Measurements from ENCODE around the gene LHFPL6.
A peak's percentile ranks its signal among the peaks of the same experiment; 100 is the strongest.

The LHFPL6 gene

GRCh38 chr13:39461685-39462266 lies 141.2 kb downstream of the LHFPL6 start:
- H3K36me3 ChIP-seq (ENCODE audit: control insufficient read depth in 1 of 2, insufficient read depth in 2 of 2, low read length in 2 of 2), result no peaks in the 10 kb centered on the region

DNA sequence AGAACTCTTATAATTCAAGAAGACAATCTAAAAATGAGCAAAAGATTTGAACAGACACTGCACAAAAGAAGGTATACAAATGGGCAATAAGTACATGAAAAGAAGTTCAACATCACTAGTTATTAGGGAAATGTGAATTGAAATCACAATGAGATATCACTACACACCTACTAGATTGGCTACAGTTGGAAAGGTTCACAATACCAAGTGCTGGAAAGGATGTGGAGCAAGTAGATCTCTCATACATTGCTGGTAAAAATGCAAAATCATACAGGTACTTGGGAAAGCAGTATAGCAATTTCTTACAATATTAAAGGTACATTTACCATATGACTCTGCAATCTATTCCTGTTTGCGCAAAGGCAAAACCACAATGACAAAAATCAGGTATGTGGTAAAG lies 145.7 kb downstream of the LHFPL6 start:
- H4K91ac ChIP-seq (ENCODE audit: low read depth, low read length), result no peak overlapping the region
- H3K4me1 ChIP-seq (ENCODE audit: control insufficient read depth in 1 of 2, insufficient read depth in 2 of 2, low read length in 2 of 2), result peaks cover 9 to 11% of the 10 kb centered on the region in 2 experiments
- H2BK12ac ChIP-seq (ENCODE audit: low read length), result no peak overlapping the region
- no peak overlapping the region for H3K18ac ChIP-seq (ENCODE audit: low read length)
- H3K27ac ChIP-seq (ENCODE audit: low read depth, low read length), result no peak overlapping the region
- H2BK5ac ChIP-seq (ENCODE audit: low read depth, low read length, poor library complexity), result no peak overlapping the region
- H3K9me3 ChIP-seq (ENCODE audit: insufficient read depth, low read depth, low read length), result no peaks in the 10 kb centered on the region
- H3K79me1 ChIP-seq (ENCODE audit: low read length), result peaks cover 7% of the 10 kb centered on the region
- no peak for DNase-seq
- no peak overlapping the region for H3K9ac ChIP-seq (ENCODE audit: low read length)
- no peaks in the 10 kb centered on the region for H3K36me3 ChIP-seq (ENCODE audit: control insufficient read depth in 1 of 2, insufficient read depth in 2 of 2, low read length in 2 of 2)
- no peak overlapping the region for H2BK120ac ChIP-seq (ENCODE audit: insufficient read depth, low read length, poor library complexity)
- no peak overlapping the region for H2AFZ ChIP-seq (ENCODE audit: insufficient read depth, low read length, poor library complexity)
- no peak overlapping the region for H2AK5ac ChIP-seq (ENCODE audit: low read length)
- H3K79me2 ChIP-seq (ENCODE audit: control insufficient read depth, insufficient read depth, low read length, poor library complexity), result no peaks in the 10 kb centered on the region
- H4K8ac ChIP-seq (ENCODE audit: low read depth, low read length), result no peak overlapping the region
- no peak overlapping the region for H3K14ac ChIP-seq (ENCODE audit: low read length)
- no peak overlapping the region for H3K4ac ChIP-seq (ENCODE audit: low read depth, low read length)
- H4K12ac ChIP-seq (ENCODE audit: low read depth, low read length), result no peak overlapping the region
- no peak overlapping the region for H3K4me2 ChIP-seq (ENCODE audit: low read length)
- H3K4me3 ChIP-seq (ENCODE audit: low read depth, low read length), result no peak overlapping the region
- H3K23ac ChIP-seq (ENCODE audit: low read length), result no peak overlapping the region
- WGBS (ENCODE audit: extremely low coverage, insufficient coverage, insufficient read length), result no CpG with 5 or more reads among the region's 1 CpG
- H3K27me3 ChIP-seq (ENCODE audit: insufficient read depth, low read length), result no peaks in the 10 kb centered on the region

More at GRCh38 chr13:39461685-39462266, 141.2 kb downstream of the LHFPL6 start:
- H3K18ac ChIP-seq (ENCODE audit: low read length), result no peak overlapping the region
- no peak overlapping the region for H3K4me3 ChIP-seq (ENCODE audit: low read depth, low read length)
- no peak overlapping the region for H2AFZ ChIP-seq (ENCODE audit: insufficient read depth, low read length, poor library complexity)
- peak; percentile 40 to 77 for DNase-seq
- peak overlapping the region; percentile 68 for H3K27ac ChIP-seq (ENCODE audit: low read depth, low read length)
- H4K8ac ChIP-seq (ENCODE audit: low read depth, low read length), result no peak overlapping the region
- H3K23ac ChIP-seq (ENCODE audit: low read length), result no peak overlapping the region
- H3K4me1 ChIP-seq (ENCODE audit: control insufficient read depth in 1 of 2, insufficient read depth in 2 of 2, low read length in 2 of 2), result peaks cover 9 to 15% of the 10 kb centered on the region in 2 experiments
- H2BK5ac ChIP-seq (ENCODE audit: low read depth, low read length, poor library complexity), result no peak overlapping the region
- no peak overlapping the region for H2BK120ac ChIP-seq (ENCODE audit: insufficient read depth, low read length, poor library complexity)
- no CpG with 5 or more reads among the region's 1 CpG for WGBS (ENCODE audit: extremely low coverage, insufficient coverage, insufficient read length)
- H3K79me2 ChIP-seq (ENCODE audit: control insufficient read depth, insufficient read depth, low read length, poor library complexity), result no peaks in the 10 kb centered on the region
- H2BK12ac ChIP-seq (ENCODE audit: low read length), result no peak overlapping the region
- peaks cover 4% of the 10 kb centered on the region for H3K79me1 ChIP-seq (ENCODE audit: low read length)
- H3K27me3 ChIP-seq (ENCODE audit: insufficient read depth, low read length), result no peaks in the 10 kb centered on the region
- H3K4me2 ChIP-seq (ENCODE audit: low read length), result peak overlapping the region; percentile 48
- H3K9ac ChIP-seq (ENCODE audit: low read length), result no peak overlapping the region
- no peaks in the 10 kb centered on the region for H3K9me3 ChIP-seq (ENCODE audit: insufficient read depth, low read depth, low read length)
- no peak overlapping the region for H2AK5ac ChIP-seq (ENCODE audit: low read length)
- H4K91ac ChIP-seq (ENCODE audit: low read depth, low read length), result no peak overlapping the region
- no peak overlapping the region for H3K4ac ChIP-seq (ENCODE audit: low read depth, low read length)
- no peak overlapping the region for H4K12ac ChIP-seq (ENCODE audit: low read depth, low read length)
- no peak overlapping the region for H3K14ac ChIP-seq (ENCODE audit: low read length)

DNA sequence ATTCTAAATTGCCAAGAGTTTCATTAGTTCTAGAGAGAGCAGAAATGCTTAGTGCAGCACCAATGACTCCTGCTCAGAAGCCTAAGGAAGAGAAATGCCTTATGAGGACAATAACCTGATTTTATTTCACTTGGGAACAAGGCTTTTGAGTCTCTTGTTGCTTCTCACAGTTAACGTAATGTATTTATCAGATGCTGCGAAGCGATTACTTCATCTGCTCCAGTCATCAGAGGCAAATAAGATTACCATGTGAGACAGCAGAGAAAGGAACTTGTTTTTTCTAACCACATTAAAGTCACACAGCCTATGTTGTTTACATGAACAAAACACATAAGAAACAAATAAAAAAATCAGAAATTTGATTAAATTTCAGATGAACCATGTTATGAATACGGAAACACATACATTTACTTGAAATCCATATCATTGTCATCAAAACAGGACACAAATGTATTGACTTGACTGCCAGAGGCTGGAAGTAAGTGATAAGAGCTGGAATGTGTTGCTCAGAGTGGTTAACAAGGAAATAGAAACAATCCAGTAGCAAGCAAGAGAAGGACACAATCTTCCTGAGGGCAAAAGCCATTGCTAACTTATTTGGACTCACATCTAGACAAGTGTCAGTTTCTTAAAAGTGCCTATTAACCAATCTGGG lies 147.3 kb downstream of the LHFPL6 start:
- Histone ChIP-seq H3K4me1 (ENCODE audit: control insufficient read depth in 1 of 2, insufficient read depth in 2 of 2, low read length in 2 of 2) (peaks cover 9 to 10% of the 10 kb centered on the region in 2 experiments), H3K23ac (ENCODE audit: low read length) (no peak overlapping the region), H3K79me2 (ENCODE audit: control insufficient read depth, insufficient read depth, low read length, poor library complexity) (no peaks in the 10 kb centered on the region), H2BK120ac (ENCODE audit: insufficient read depth, low read length, poor library complexity) (no peak overlapping the region), H3K27me3 (ENCODE audit: insufficient read depth, low read length) (no peaks in the 10 kb centered on the region), H3K4me2 (ENCODE audit: low read length) (no peak overlapping the region), H2BK12ac (ENCODE audit: low read length) (no peak overlapping the region), H3K4me3 (ENCODE audit: low read depth, low read length) (no peak overlapping the region), H4K8ac (ENCODE audit: low read depth, low read length) (no peak overlapping the region), H3K14ac (ENCODE audit: low read length) (no peak overlapping the region), H2AFZ (ENCODE audit: insufficient read depth, low read length, poor library complexity) (no peak overlapping the region), H3K4ac (ENCODE audit: low read depth, low read length) (no peak overlapping the region), H3K18ac (ENCODE audit: low read length) (no peak overlapping the region), H3K36me3 (ENCODE audit: control insufficient read depth in 1 of 2, insufficient read depth in 2 of 2, low read length in 2 of 2) (no peaks in the 10 kb centered on the region), H2AK5ac (ENCODE audit: low read length) (no peak overlapping the region), H2BK5ac (ENCODE audit: low read depth, low read length, poor library complexity) (no peak overlapping the region), H3K27ac (ENCODE audit: low read depth, low read length) (no peak overlapping the region), H3K79me1 (ENCODE audit: low read length) (peaks cover 9% of the 10 kb centered on the region), H4K12ac (ENCODE audit: low read depth, low read length) (no peak overlapping the region), H3K9me3 (ENCODE audit: insufficient read depth, low read depth, low read length) (no peaks in the 10 kb centered on the region), H3K9ac (ENCODE audit: low read length) (no peak overlapping the region), H4K91ac (ENCODE audit: low read depth, low read length) (no peak overlapping the region)
- peak; percentile 22 to 60 for DNase-seq
- WGBS (ENCODE audit: extremely low coverage, insufficient coverage, insufficient read length), result no CpG with 5 or more reads among the region's 4 CpGs

DNA sequence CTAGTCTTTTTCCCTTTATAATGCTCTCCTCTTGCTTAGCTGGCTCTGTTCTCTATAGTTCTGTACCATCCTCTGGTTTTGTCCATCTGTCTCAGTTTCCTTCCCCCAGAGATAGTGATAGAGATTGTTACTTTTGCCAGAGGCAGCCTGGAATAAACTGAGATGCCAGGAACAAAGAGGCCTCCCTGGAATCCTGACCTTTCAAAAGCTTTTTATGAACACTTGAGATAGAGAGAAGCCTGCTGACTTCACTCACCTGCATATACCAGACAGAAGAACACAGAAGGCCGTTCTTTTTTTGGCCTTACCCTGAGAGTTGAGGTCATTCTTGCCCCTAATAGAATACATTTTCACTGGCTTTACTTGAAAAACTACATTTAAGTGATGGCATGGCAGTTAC lies 150.2 kb downstream of the LHFPL6 start:
- no peak overlapping the region for H3K4me3 ChIP-seq (ENCODE audit: low read depth, low read length)

More for the DNA sequence above, 150.2 kb downstream of the LHFPL6 start:
- Histone ChIP-seq H4K12ac (ENCODE audit: low read depth, low read length) (no peak overlapping the region), H3K14ac (ENCODE audit: low read length) (no peak overlapping the region), H2BK120ac (ENCODE audit: insufficient read depth, low read length, poor library complexity) (no peak overlapping the region), H3K36me3 (ENCODE audit: control insufficient read depth in 1 of 2, insufficient read depth in 2 of 2, low read length in 2 of 2) (no peaks in the 10 kb centered on the region), H3K4ac (ENCODE audit: low read depth, low read length) (no peak overlapping the region), H2BK12ac (ENCODE audit: low read length) (no peak overlapping the region), H3K27ac (ENCODE audit: low read depth, low read length) (peak overlapping the region; percentile 89), H2AK5ac (ENCODE audit: low read length) (no peak overlapping the region), H3K4me1 (ENCODE audit: control insufficient read depth in 1 of 2, insufficient read depth in 2 of 2, low read length in 2 of 2) (peaks cover 4 to 6% of the 10 kb centered on the region in 2 experiments), H3K18ac (ENCODE audit: low read length) (no peak overlapping the region), H3K9me3 (ENCODE audit: insufficient read depth, low read depth, low read length) (no peaks in the 10 kb centered on the region), H4K8ac (ENCODE audit: low read depth, low read length) (no peak overlapping the region), H2AFZ (ENCODE audit: insufficient read depth, low read length, poor library complexity) (no peak overlapping the region), H3K27me3 (ENCODE audit: insufficient read depth, low read length) (no peaks in the 10 kb centered on the region), H3K79me1 (ENCODE audit: low read length) (peaks cover 9% of the 10 kb centered on the region), H2BK5ac (ENCODE audit: low read depth, low read length, poor library complexity) (no peak overlapping the region), H4K91ac (ENCODE audit: low read depth, low read length) (no peak overlapping the region), H3K79me2 (ENCODE audit: control insufficient read depth, insufficient read depth, low read length, poor library complexity) (no peaks in the 10 kb centered on the region), H3K9ac (ENCODE audit: low read length) (no peak overlapping the region), H3K23ac (ENCODE audit: low read length) (no peak overlapping the region), H3K4me2 (ENCODE audit: low read length) (peak overlapping the region; percentile 51)
- DNase-seq, result no peak
- no CpG with 5 or more reads among the region's 1 CpG for WGBS (ENCODE audit: extremely low coverage, insufficient coverage, insufficient read length)

Data from trophoblast cell (in vitro differentiated cells and primary cell).